GM19438 (cell line): Measurements from ENCODE around the gene CD72.

Experiments used
- ATAC-seq: cut with Tn5 transposase; IDR thresholded peaks from one replicate; pipeline ENCODE4 v1.9.1; 2021; ENCODE audit warnings: low read depth; ENCODE audit not compliant: unreplicated experiment

The CD72 gene

GRCh38 chr9:35561468-35562261, 56.5 kb downstream of the CD72 start:
- ATAC-seq = no peak

GRCh38 chr9:35560625-35561337, 57.4 kb downstream of the CD72 start:
- ATAC-seq = no peak
